Gastroesophageal sphincter (tissue), 4 donors: ENCODE data around the gene PIM1. TPM values are rescaled to one million over a fixed set of nuclear protein-coding genes. Genes with fewer than 3 reads are reported as not detected.

Experiments used
- ATAC-seq: fragments of 150-250 bp; one replicate; pipeline ENCODE4 v1.9.1; 2016; ENCODE audit warnings: mild to moderate bottlenecking, moderate library complexity
- H3K27ac ChIP-seq, 4 donors: fragments of 200-600 bp; sonication (generic) in 3 of 4; 1 replicate in 3 of 4; 2 replicates in 1 of 4; pipeline ENCODE4 v1.5.1; 2016 to 2019
- H3K27me3 ChIP-seq: fragments of 200-600 bp; sonication (generic); one replicate; pipeline ENCODE4 v1.5.1; 2019
- H3K36me3 ChIP-seq, 2 donors: fragments of 200-600 bp; sonication (generic); one replicate each; pipeline ENCODE4 v1.5.1; 2019; ENCODE audit warnings: control low read depth in 1 of 2
- H3K4me1 ChIP-seq, 3 donors: fragments of 200-600 bp; sonication (generic); 1 replicate in 2 of 3; 2 replicates in 1 of 3; pipeline ENCODE4 v1.5.1; 2016 to 2019; ENCODE audit warnings: control low read depth in 2 of 3
- H3K4me3 ChIP-seq, 2 donors: fragments of 200-600 bp; sonication (generic); one replicate each; pipeline ENCODE4 v1.5.1; 2019; ENCODE audit warnings: mild to moderate bottlenecking in 1 of 2, moderate library complexity in 1 of 2
- H3K9me3 ChIP-seq, 3 donors: fragments of 200-600 bp; sonication (generic); one replicate each; pipeline ENCODE4 v1.5.1; 2017 to 2019; ENCODE audit warnings: control low read depth in 2 of 3
- CTCF ChIP-seq, 4 experiments: fragments of 200-600 bp in 2 of 4; fragments of 450-650 bp in 2 of 4; sonication (generic) in 1 of 4; IDR thresholded peaks; one replicate each; pipeline ENCODE4 v1.5.1; 2017 to 2019; ENCODE audit warnings: antibody characterized with exemption in 4 of 4, mild to moderate bottlenecking in 2 of 4, moderate library complexity in 2 of 4
- EP300 ChIP-seq: sonication (generic); formaldehyde crosslinking; IDR thresholded peaks from one replicate; pipeline ENCODE4 v1.6.1; 2017; ENCODE audit warnings: antibody characterized with exemption, mild to moderate bottlenecking
- POLR2A ChIP-seq, 2 donors: fragments of 450-650 bp; IDR thresholded peaks; one replicate each; pipeline ENCODE4 v1.6.1; 2017; ENCODE audit warnings: antibody characterized with exemption in 2 of 2, mild to moderate bottlenecking in 2 of 2, moderate library complexity in 1 of 2
- POLR2AphosphoS5 ChIP-seq: sonication (generic); formaldehyde crosslinking; IDR thresholded peaks from one replicate; pipeline ENCODE4 v1.6.1; 2017; ENCODE audit warnings: antibody characterized with exemption
- WGBS, 2 donors: methylation state at CpG; one replicate each; pipeline ENCODE4 v1.1.5; 2018; ENCODE audit warnings: low coverage in 1 of 2; 5-methylcytosine and 5-hydroxymethylcytosine counted together
- total RNA-seq, 4 donors: library from RNA; depleted of rRNA; stranded (reverse); fragments of >200 nt; gene quantifications; one replicate each; pipeline ENCODE4 v1.1.0, GENCODE V29; 2016

The PIM1 gene
- total RNA-seq, 4 donors from 2014 or later, result 19.0 to 63.8 (median 21.8) TPM

DNA sequence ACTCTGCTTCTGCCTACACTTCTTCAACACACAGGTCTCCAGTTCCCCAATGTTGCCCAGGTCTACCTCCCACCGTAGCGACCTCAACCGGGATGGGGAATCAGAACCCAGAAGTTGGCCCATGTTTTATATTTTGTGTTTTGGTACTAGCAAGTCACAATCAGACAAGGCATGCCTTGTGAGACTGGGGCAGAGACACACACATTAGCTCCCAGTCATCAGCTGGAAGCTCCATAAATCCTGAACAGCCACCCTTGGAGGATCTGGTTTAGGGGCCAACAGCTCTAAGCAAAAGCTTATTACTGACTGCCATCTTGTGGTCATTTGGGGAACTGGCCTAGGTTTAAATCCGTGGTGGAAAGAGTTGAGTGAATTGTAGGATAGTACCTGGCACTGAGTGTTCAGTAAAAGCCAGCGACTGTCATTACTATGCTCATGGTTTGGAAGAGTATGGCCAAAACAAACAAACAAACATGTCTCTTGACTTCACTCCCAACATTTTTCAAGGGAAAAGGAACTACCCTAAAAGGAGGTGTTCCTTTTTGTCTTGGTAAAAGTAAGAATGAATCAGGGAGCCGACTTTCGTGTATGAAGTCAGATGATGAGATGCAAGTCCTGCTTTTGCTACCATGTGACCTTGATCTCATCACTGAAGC, 40.5 kb downstream of the PIM1 start:
- WGBS, 2 donors, result 55 to 57% methylated on average over 6 to 7 of the region's 7 CpGs
- no peaks in the 10 kb centered on the region for H3K36me3 ChIP-seq
- no peaks in the 10 kb centered on the region for H3K27me3 ChIP-seq
- H3K9me3 ChIP-seq, result no peaks in the 10 kb centered on the region
- TF ChIP-seq POLR2AphosphoS5, result peak; percentile 39
- TF ChIP-seq EP300, result no peak
- peak; percentile 95 to 98 (median 96) for TF ChIP-seq CTCF (IDR thresholded peaks at IDR 0.05)
- H3K27ac ChIP-seq, result no peak overlapping the region
- ATAC-seq, result peak; percentile 83
- H3K4me3 ChIP-seq, result no peak overlapping the region
- no peaks in the 10 kb centered on the region for H3K4me1 ChIP-seq

- Histone ChIP-seq H3K4me3 (no peak overlapping the region), H3K4me1 (no peaks in the 10 kb centered on the region), H3K36me3 (no peaks in the 10 kb centered on the region), H3K27ac (no peak overlapping the region), H3K27me3 (no peaks in the 10 kb centered on the region), H3K9me3 (no peaks in the 10 kb centered on the region)
- 85 to 87% methylated on average over 4 to 9 of the region's 9 CpGs for WGBS, 2 donors
- no peak for ATAC-seq
- TF ChIP-seq POLR2A (IDR thresholded peaks at IDR 0.05), result no peak
- no peak for TF ChIP-seq POLR2AphosphoS5
- no peak for TF ChIP-seq CTCF (IDR thresholded peaks at IDR 0.05)
- no peak for TF ChIP-seq EP300
Measured at GRCh38 chr6:37212268-37212667, 42.3 kb downstream of the PIM1 start.

DNA sequence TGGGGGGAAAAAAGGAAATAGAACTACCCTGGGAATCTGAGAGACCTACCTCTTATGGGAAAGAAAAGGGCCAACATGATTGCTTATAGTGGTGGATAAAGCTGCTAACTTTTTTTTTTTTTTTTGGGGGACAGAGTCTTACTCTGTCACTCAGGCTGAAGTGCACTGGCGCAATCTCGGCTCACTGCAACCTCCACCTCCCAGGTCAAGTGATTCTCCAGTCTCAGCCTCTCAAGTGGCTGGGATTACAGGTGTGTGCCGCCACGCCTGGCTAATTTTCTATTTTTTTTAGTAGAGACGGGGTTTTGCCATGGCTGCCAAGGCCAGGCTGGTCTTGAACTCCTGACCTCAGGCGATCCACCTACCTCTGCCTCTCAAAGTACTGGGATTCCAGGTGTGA, 48.1 kb downstream of the PIM1 start:
- 96 to 100% methylated on average over 4 to 6 of the region's 6 CpGs for WGBS, 2 donors
- no peaks in the 10 kb centered on the region for H3K9me3 ChIP-seq
- TF ChIP-seq EP300 (no peak), POLR2AphosphoS5 (no peak), CTCF (IDR thresholded peaks at IDR 0.05) (no peak), POLR2A (IDR thresholded peaks at IDR 0.05) (no peak)
- peaks cover 0 to 17% (median 5%) of the 10 kb centered on the region in 3 donors for H3K4me1 ChIP-seq
- H3K36me3 ChIP-seq, result no peaks in the 10 kb centered on the region
- no peak overlapping the region for H3K27ac ChIP-seq
- H3K4me3 ChIP-seq, result no peak overlapping the region
- H3K27me3 ChIP-seq, result no peaks in the 10 kb centered on the region
- ATAC-seq, result no peak

DNA sequence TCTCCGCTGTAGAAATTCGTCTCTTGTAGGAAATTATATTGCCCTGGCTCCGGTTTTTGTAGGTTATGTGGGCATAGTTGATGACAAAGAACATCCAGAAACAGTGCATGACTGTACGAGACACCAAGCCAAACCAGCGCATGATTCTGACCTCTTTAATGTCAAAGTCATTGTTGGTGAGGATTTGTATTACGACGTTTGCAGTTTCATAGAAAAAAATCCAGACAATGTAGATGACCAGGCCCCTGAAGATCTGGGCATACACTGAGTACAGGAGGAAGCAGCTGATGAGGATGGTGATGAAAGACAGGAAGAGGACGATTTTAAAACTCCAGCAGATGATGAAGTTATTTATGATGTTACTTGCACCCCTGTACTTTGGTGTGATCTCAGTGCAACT, 48.6 kb downstream of the PIM1 start:
- H3K4me1 ChIP-seq, result peaks cover 0 to 17% (median 5%) of the 10 kb centered on the region in 3 donors
- no peak overlapping the region for H3K27ac ChIP-seq
- no peak for TF ChIP-seq POLR2AphosphoS5
- no peak for ATAC-seq
- H3K4me3 ChIP-seq, result no peak overlapping the region
- no peaks in the 10 kb centered on the region for H3K27me3 ChIP-seq
- H3K9me3 ChIP-seq, result no peaks in the 10 kb centered on the region
- H3K36me3 ChIP-seq, result no peaks in the 10 kb centered on the region
- 80 to 90% methylated on average over 5 to 8 of the region's 8 CpGs for WGBS, 2 donors

- H3K27me3 ChIP-seq, result no peaks in the 10 kb centered on the region
- H3K27ac ChIP-seq, result peak overlapping the region in 1 of 4 donors; percentile 61
- H3K4me3 ChIP-seq, result peak overlapping the region in 1 of 2 donors; percentile 67
- no peak for TF ChIP-seq POLR2AphosphoS5
- no peak for TF ChIP-seq CTCF (IDR thresholded peaks at IDR 0.05)
- ATAC-seq, result peak; percentile 5
- no peaks in the 10 kb centered on the region for H3K36me3 ChIP-seq
- H3K9me3 ChIP-seq, result no peaks in the 10 kb centered on the region
- H3K4me1 ChIP-seq, result peaks cover 0 to 17% (median 5%) of the 10 kb centered on the region in 3 donors
- 54 to 84% methylated on average over 3 to 5 of the region's 6 CpGs for WGBS, 2 donors
Measured at GRCh38 chr6:37221585-37222124, 51.7 kb downstream of the PIM1 start.
